Ecto neural progenitor cell (in vitro differentiated cells): ENCODE measurements around the gene NUDT4B.
"Not testable (repeated sequence)": the region's sequence is repeated elsewhere in the genome, so short reads cannot be mapped to it uniquely, and the experiment has no call there.

ENCODE experiments used
- DNase-seq: peaks from one replicate; pipeline ENCODE4 v3.0.0-alpha.2; 2018; ENCODE audit warnings: low spot score

Gene NUDT4B

GRCh38 chr1:148738667-148739066, 9.9 kb upstream of the NUDT4B start:
- DNase-seq, result not testable (repeated sequence)

GRCh38 chr1:148743200-148743599, 5.4 kb upstream of the NUDT4B start:
- DNase-seq, result not testable (repeated sequence)

GRCh38 chr1:148743726-148744720, 4.6 kb upstream of the NUDT4B start:
- DNase-seq, result not testable (repeated sequence)

GRCh38 chr1:148749335-148749681, 734 bp downstream of the NUDT4B start:
- not testable (repeated sequence) for DNase-seq

- not testable (repeated sequence) for DNase-seq
These were observed 7.7 kb downstream of the NUDT4B start for GRCh38 chr1:148756231-148756630.

GRCh38 chr1:148757446-148757845, 8.9 kb downstream of the NUDT4B start:
- not testable (repeated sequence) for DNase-seq

- DNase-seq, result not testable (repeated sequence)
These were observed 9.8 kb downstream of the NUDT4B start for GRCh38 chr1:148758412-148758811.

- not testable (repeated sequence) for DNase-seq
These were observed 10.4 kb downstream of the NUDT4B start for GRCh38 chr1:148758925-148759324.

GRCh38 chr1:148759749-148760148, 11.2 kb downstream of the NUDT4B start:
- not testable (repeated sequence) for DNase-seq

- not testable (repeated sequence) for DNase-seq
These were observed 11.6 kb downstream of the NUDT4B start for GRCh38 chr1:148760206-148760605.

- DNase-seq, result not testable (repeated sequence)
These were observed 12.8 kb downstream of the NUDT4B start for GRCh38 chr1:148761360-148761759.

GRCh38 chr1:148765238-148766019, 16.9 kb downstream of the NUDT4B start:
- not testable (repeated sequence) for DNase-seq

- not testable (repeated sequence) for DNase-seq
These were observed 20.0 kb downstream of the NUDT4B start for GRCh38 chr1:148768541-148768940.

- not testable (repeated sequence) for DNase-seq
These were observed 20.9 kb downstream of the NUDT4B start for GRCh38 chr1:148769495-148769894.

- DNase-seq, result not testable (repeated sequence)
These were observed 25.1 kb downstream of the NUDT4B start for GRCh38 chr1:148773690-148774089.

- DNase-seq, result not testable (repeated sequence)
These were observed 25.5 kb downstream of the NUDT4B start for GRCh38 chr1:148774102-148774501.

GRCh38 chr1:148775263-148775662, 26.7 kb downstream of the NUDT4B start:
- not testable (repeated sequence) for DNase-seq

GRCh38 chr1:148777649-148778048, 29.1 kb downstream of the NUDT4B start:
- not testable (repeated sequence) for DNase-seq

GRCh38 chr1:148780404-148780803, 31.8 kb downstream of the NUDT4B start:
- DNase-seq, result not testable (repeated sequence)

- not testable (repeated sequence) for DNase-seq
These were observed 43.0 kb downstream of the NUDT4B start for GRCh38 chr1:148791543-148792099.

GRCh38 chr1:148793762-148794332, 45.3 kb downstream of the NUDT4B start:
- DNase-seq, result not testable (repeated sequence)
